Nephron progenitor cell (in vitro differentiated cells): ENCODE measurements around the gene MORC1.
"Not testable (repeated sequence)": the region's sequence is repeated elsewhere in the genome, so short reads cannot be mapped to it uniquely, and the experiment has no call there.

Source experiments
- DNase-seq: peaks from one replicate; pipeline ENCODE4 v3.0.0; 2021
- H3K27ac Mint-ChIP-seq: 2 replicates; pipeline ENCODE4 v1.8.0; 2021; ENCODE audit warnings: mild to moderate bottlenecking, moderate library complexity, mixed read lengths
- H3K27me3 Mint-ChIP-seq: 2 replicates; pipeline ENCODE4 v1.8.0; 2021; ENCODE audit warnings: mild to moderate bottlenecking, low read depth, mixed read lengths; ENCODE audit not compliant: poor library complexity
- H3K36me3 Mint-ChIP-seq: 2 replicates; pipeline ENCODE4 v1.8.0; 2021; ENCODE audit warnings: low read depth, mixed read lengths
- H3K4me1 Mint-ChIP-seq: 2 replicates; pipeline ENCODE4 v1.8.0; 2021; ENCODE audit warnings: mixed read lengths
- H3K4me3 Mint-ChIP-seq: 2 replicates; pipeline ENCODE4 v1.8.0; 2021; ENCODE audit warnings: mild to moderate bottlenecking, moderate library complexity, mixed read lengths
- H3K9me3 Mint-ChIP-seq: 2 replicates; pipeline ENCODE4 v1.8.0; 2021; ENCODE audit warnings: mild to moderate bottlenecking, moderate library complexity, mixed read lengths
- CTCF ChIP-seq: fragments of 200-600 bp; sonication (generic); IDR thresholded peaks from 2 replicates; pipeline ENCODE4 v1.5.0; 2021; ENCODE audit warnings: antibody characterized with exemption

MORC1 gene

GRCh38 chr3:109095166-109095565 is 22.8 kb downstream of the MORC1 start:
- H3K4me3 Mint-ChIP-seq, result no peak overlapping the region
- no peak for DNase-seq
- no peaks in the 10 kb centered on the region for H3K36me3 Mint-ChIP-seq
- H3K27me3 Mint-ChIP-seq, result no peaks in the 10 kb centered on the region
- peaks cover 47% of the 10 kb centered on the region for H3K4me1 Mint-ChIP-seq
- TF ChIP-seq CTCF, result no peak
- H3K9me3 Mint-ChIP-seq, result no peaks in the 10 kb centered on the region
- H3K27ac Mint-ChIP-seq, result peak overlapping the region; percentile 33

- Mint-ChIP-seq H3K9me3 (no peaks in the 10 kb centered on the region), H3K4me1 (peaks cover 46% of the 10 kb centered on the region), H3K27ac (peak overlapping the region; percentile 97), H3K27me3 (no peaks in the 10 kb centered on the region), H3K4me3 (no peak overlapping the region), H3K36me3 (no peaks in the 10 kb centered on the region)
- TF ChIP-seq CTCF, result no peak
- no peak for DNase-seq
Measured at GRCh38 chr3:109093561-109093960, 24.4 kb downstream of the MORC1 start.

GRCh38 chr3:109091846-109092245 is 26.1 kb downstream of the MORC1 start:
- no peak for DNase-seq
- no peaks in the 10 kb centered on the region for H3K36me3 Mint-ChIP-seq

GRCh38 chr3:109089265-109089664 is 28.7 kb downstream of the MORC1 start:
- Mint-ChIP-seq H3K4me1 (peaks cover 24% of the 10 kb centered on the region), H3K36me3 (no peaks in the 10 kb centered on the region), H3K4me3 (no peak overlapping the region), H3K27ac (no peak overlapping the region), H3K27me3 (peaks cover 5% of the 10 kb centered on the region), H3K9me3 (no peaks in the 10 kb centered on the region)
- TF ChIP-seq CTCF, result no peak
- DNase-seq, result no peak

More at GRCh38 chr3:109091846-109092245, 26.1 kb downstream of the MORC1 start:
- peaks cover 37% of the 10 kb centered on the region for H3K4me1 Mint-ChIP-seq
- H3K4me3 Mint-ChIP-seq, result no peak overlapping the region
- H3K27me3 Mint-ChIP-seq, result peaks cover 4% of the 10 kb centered on the region
- TF ChIP-seq CTCF, result no peak
- no peak overlapping the region for H3K27ac Mint-ChIP-seq
- no peaks in the 10 kb centered on the region for H3K9me3 Mint-ChIP-seq

- Mint-ChIP-seq H3K27me3 (peaks cover 6% of the 10 kb centered on the region), H3K9me3 (peaks cover 37% of the 10 kb centered on the region), H3K36me3 (peaks cover 15% of the 10 kb centered on the region), H3K4me1 (no peaks in the 10 kb centered on the region), H3K27ac (peak overlapping the region; percentile 38), H3K4me3 (no peak overlapping the region)
- TF ChIP-seq CTCF, result peak; percentile 57
- DNase-seq, result peak; percentile 29
Measured at GRCh38 chr3:109081746-109082510, 36.0 kb downstream of the MORC1 start.

- not testable (repeated sequence) for H3K27me3 Mint-ChIP-seq, H3K4me1 Mint-ChIP-seq, H3K4me3 Mint-ChIP-seq, DNase-seq, H3K27ac Mint-ChIP-seq
- Mint-ChIP-seq H3K36me3 (peaks cover 15% of the 10 kb centered on the region), H3K9me3 (peaks cover 43% of the 10 kb centered on the region)
Measured at GRCh38 chr3:109080090-109080489, 37.8 kb downstream of the MORC1 start.
